ENCODE measurements around the gene CCDC154. TPM values are rescaled to one million over a fixed set of nuclear protein-coding genes. Genes with fewer than 3 reads are reported as not detected.

The CCDC154 gene
- total and polyA plus RNA-seq, 10 of the 15 experiments (the other 5 are each of a cell fraction or from before 2014, with no cell fraction given), result 0.06 to 0.26 (median 0.25) TPM; not detected in 7

DNA sequence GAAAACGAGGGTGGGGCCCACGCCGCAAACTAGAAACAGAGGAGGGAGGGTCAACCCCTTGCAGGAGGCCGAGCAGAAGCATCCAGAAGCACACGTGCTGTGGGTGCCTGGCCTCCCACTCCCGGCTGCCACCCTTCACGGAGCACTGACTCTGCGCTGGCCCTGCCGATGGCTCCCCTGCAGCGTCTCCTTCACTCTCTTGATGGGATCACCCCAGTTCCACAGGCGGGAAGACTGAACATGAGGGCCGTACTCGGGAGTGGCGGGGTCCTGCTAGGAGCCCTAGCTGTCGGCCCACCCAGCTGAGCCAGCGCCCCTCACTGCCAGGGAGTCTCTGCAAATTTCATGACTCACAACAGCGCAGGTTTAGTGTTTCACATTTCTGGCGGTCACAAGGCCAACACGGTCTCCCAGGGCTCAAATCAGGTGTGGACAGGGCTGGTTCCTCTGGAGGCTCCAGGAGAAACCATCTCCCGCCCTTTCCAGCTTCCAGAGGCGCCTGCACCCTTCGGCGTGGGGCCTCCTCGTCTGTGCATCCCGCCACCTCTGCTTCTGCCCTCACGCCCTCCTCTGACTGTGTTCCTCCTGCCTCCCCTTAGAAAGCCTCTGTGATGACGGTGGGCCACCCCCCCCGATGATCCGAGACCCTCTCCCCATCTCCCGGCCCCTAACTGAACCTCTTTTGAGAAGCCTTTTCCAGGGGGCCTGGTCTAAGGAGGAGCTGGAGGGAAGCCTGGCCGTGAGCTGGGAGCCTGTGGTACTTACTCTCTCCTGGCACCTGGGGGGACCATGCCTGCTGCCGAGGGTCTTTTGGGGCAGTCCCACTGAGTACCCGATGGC lies 42.4 kb upstream of the CCDC154 start:
- Histone ChIP-seq H2AFZ (ENCODE audit: control insufficient read depth, low read depth, low read length) (no peak overlapping the region), H3K27ac (ENCODE audit: control insufficient read depth, insufficient read depth) (no peak overlapping the region), H4K20me1 (ENCODE audit: control insufficient read depth, insufficient read depth) (no peaks in the 10 kb centered on the region), H3K9me3 (replicated peaks; ENCODE audit: control insufficient read depth, insufficient read depth, low read length) (no peaks in the 10 kb centered on the region), H3K4me1 (ENCODE audit: control insufficient read depth, insufficient read depth, low read length) (0 out of 2 replicates have a peak, but pooled peaks cover 2% of the 10 kb centered on the region), H3K4me2 (ENCODE audit: control insufficient read depth, insufficient read depth) (no peak overlapping the region), H3K4me3 (no peak overlapping the region), H3K27me3 (replicated peaks in 1 of 2; ENCODE audit: control insufficient read depth in 2 of 2, insufficient read depth in 2 of 2, low read length in 1 of 2) (no peaks in the 10 kb centered on the region; a peak in 1 of 4 replicates), H3K9ac (ENCODE audit: control insufficient read depth, insufficient read depth, low read length) (no peak overlapping the region), H3K79me2 (ENCODE audit: control insufficient read depth, insufficient read depth, low read length) (no peaks in the 10 kb centered on the region), H3K36me3 (ENCODE audit: control insufficient read depth in 2 of 2, insufficient read depth in 2 of 2, low read length in 1 of 2) (no peaks in the 10 kb centered on the region)
- ChIA-PET SMC1A (ENCODE audit: uncharacterized antibody, unreplicated experiment) (no interaction called here), POLR2A (no interaction called here), RAD21 (ENCODE audit: unreplicated experiment) (no interaction called here), CTCF (no interaction called here)
- in situ Hi-C loops (cut with MboI) (no loop called here), intact Hi-C loops (cut with micrococcal nuclease; ENCODE audit: unreplicated experiment) (no loop called here)
- ATAC-seq (no peak), DNase-seq (ENCODE audit: low read depth, low spot score) (no peak), FAIRE-seq (no peak)
- 52% methylated on average over 32 of the region's 33 CpGs for WGBS (ENCODE audit: insufficient coverage, insufficient replicate concordance, low lambda C conversion rate, missing lambda C conversion rate)
- no TSS peak for BruUV-seq (replicated peaks)
- TF ChIP-seq IKZF2 (IDR thresholded peaks at IDR 0.05), result no peak
- no peak for TF ChIP-seq CBFB (IDR thresholded peaks at IDR 0.05; ENCODE audit: low read depth)
- TF ChIP-seq, protein P1, sequence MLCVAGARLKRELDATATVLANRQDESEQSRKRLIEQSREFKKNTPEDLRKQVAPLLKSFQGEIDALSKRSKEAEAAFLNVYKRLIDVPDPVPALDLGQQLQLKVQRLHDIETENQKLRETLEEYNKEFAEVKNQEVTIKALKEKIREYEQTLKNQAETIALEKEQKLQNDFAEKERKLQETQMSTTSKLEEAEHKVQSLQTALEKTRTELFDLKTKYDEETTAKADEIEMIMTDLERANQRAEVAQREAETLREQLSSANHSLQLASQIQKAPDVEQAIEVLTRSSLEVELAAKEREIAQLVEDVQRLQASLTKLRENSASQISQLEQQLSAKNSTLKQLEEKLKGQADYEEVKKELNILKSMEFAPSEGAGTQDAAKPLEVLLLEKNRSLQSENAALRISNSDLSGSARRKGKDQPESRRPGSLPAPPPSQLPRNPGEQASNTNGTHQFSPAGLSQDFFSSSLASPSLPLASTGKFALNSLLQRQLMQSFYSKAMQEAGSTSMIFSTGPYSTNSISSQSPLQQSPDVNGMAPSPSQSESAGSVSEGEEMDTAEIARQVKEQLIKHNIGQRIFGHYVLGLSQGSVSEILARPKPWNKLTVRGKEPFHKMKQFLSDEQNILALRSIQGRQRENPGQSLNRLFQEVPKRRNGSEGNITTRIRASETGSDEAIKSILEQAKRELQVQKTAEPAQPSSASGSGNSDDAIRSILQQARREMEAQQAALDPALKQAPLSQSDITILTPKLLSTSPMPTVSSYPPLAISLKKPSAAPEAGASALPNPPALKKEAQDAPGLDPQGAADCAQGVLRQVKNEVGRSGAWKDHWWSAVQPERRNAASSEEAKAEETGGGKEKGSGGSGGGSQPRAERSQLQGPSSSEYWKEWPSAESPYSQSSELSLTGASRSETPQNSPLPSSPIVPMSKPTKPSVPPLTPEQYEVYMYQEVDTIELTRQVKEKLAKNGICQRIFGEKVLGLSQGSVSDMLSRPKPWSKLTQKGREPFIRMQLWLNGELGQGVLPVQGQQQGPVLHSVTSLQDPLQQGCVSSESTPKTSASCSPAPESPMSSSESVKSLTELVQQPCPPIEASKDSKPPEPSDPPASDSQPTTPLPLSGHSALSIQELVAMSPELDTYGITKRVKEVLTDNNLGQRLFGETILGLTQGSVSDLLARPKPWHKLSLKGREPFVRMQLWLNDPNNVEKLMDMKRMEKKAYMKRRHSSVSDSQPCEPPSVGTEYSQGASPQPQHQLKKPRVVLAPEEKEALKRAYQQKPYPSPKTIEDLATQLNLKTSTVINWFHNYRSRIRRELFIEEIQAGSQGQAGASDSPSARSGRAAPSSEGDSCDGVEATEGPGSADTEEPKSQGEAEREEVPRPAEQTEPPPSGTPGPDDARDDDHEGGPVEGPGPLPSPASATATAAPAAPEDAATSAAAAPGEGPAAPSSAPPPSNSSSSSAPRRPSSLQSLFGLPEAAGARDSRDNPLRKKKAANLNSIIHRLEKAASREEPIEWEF (IDR thresholded peaks at IDR 0.05; ENCODE audit: insufficient replicate concordance, low read depth, low read length), result no peak
- no peak for TF ChIP-seq SMAD5 (IDR thresholded peaks at IDR 0.05; ENCODE audit: low read depth)

Measured in GM12878 (cell line).